Keratinocyte (primary cell): ENCODE data around the gene EPHB2. TPM values are rescaled to one million over a fixed set of nuclear protein-coding genes. Genes with fewer than 3 reads are reported as not detected.

Source experiments
- DNase-seq: peaks from one replicate; pipeline ENCODE4 v3.0.0-alpha.2; 2011; ENCODE audit warnings: low read depth, missing footprints, low spot score
- FAIRE-seq: peaks from 2 replicates; lab custom pipeline; 2011; peaks lifted over from hg19 to GRCh38; lab: Jason Lieb, UNC
- H2AFZ ChIP-seq: 2 replicates; pipeline ENCODE4 v1.6.0; 2012; ENCODE audit warnings: low read length, control low read depth, inconsistent platforms; ENCODE audit not compliant: control insufficient read depth
- H3K27ac ChIP-seq: 2 replicates; pipeline ENCODE4 v1.5.1; 2011; ENCODE audit warnings: low read length; ENCODE audit not compliant: control insufficient read depth, insufficient read depth
- H3K27me3 ChIP-seq: 3 replicates; pipeline ENCODE4 v1.6.0; 2011; ENCODE audit warnings: low read length; ENCODE audit not compliant: control insufficient read depth, insufficient read depth; ENCODE audit errors: extremely low read depth
- H3K36me3 ChIP-seq, 2 experiments: 2 replicates in 1 of 2; 3 replicates in 1 of 2; pipeline ENCODE4 v1.5.1; 2011; ENCODE audit warnings: low read length in 2 of 2, mild to moderate bottlenecking in 1 of 2; ENCODE audit not compliant: control insufficient read depth in 2 of 2, insufficient read depth in 2 of 2; ENCODE audit errors: extremely low read depth in 1 of 2
- H3K4me1 ChIP-seq: 3 replicates; pipeline ENCODE4 v1.5.1; 2011; ENCODE audit warnings: low read length; ENCODE audit not compliant: control insufficient read depth, insufficient read depth; ENCODE audit errors: extremely low read depth
- H3K4me2 ChIP-seq: 3 replicates; pipeline ENCODE4 v1.6.0; 2011; ENCODE audit warnings: low read depth, low read length; ENCODE audit not compliant: control insufficient read depth, insufficient read depth; ENCODE audit errors: extremely low read depth
- H3K4me3 ChIP-seq, 3 experiments: fragments of 200-600 bp in 1 of 3; sonication (generic) in 1 of 3; 2 replicates in 2 of 3; 3 replicates in 1 of 3; pipeline ENCODE4 v1.5.1; 2011 to 2016; ENCODE audit warnings: low read length in 3 of 3, mild to moderate bottlenecking in 3 of 3, control low read depth in 2 of 3, inconsistent platforms in 1 of 3, low read depth in 1 of 3, mixed read lengths in 1 of 3, mixed run types in 1 of 3, moderate library complexity in 1 of 3; ENCODE audit not compliant: control insufficient read depth in 2 of 3, insufficient read depth in 2 of 3; ENCODE audit errors: extremely low read depth in 1 of 3
- H3K79me2 ChIP-seq: 2 replicates; pipeline ENCODE4 v1.6.0; 2012; ENCODE audit warnings: low read length; ENCODE audit not compliant: control insufficient read depth, insufficient read depth
- H3K9ac ChIP-seq: 3 replicates; pipeline ENCODE4 v1.6.0; 2011; ENCODE audit warnings: low read length; ENCODE audit not compliant: control insufficient read depth, insufficient read depth; ENCODE audit errors: extremely low read depth
- H3K9me1 ChIP-seq: 3 replicates; pipeline ENCODE4 v1.6.0; 2011; ENCODE audit warnings: low read length; ENCODE audit not compliant: control insufficient read depth, insufficient read depth; ENCODE audit errors: extremely low read depth
- H3K9me3 ChIP-seq: 2 replicates; pipeline ENCODE4 v1.5.1; 2012; ENCODE audit warnings: low read depth, low read length; ENCODE audit not compliant: control insufficient read depth
- H4K20me1 ChIP-seq: 3 replicates; pipeline ENCODE4 v1.6.0; 2011; ENCODE audit warnings: low read length; ENCODE audit not compliant: control insufficient read depth, insufficient read depth; ENCODE audit errors: extremely low read depth
- CTCF ChIP-seq, 3 experiments: IDR thresholded peaks in 1 of 3; conservative IDR thresholded peaks in 1 of 3; optimal IDR thresholded peaks in 1 of 3; 2 replicates in 2 of 3; 3 replicates in 1 of 3; pipeline versions ENCODE3 to v1.5.1; 2011; ENCODE audit warnings: low read length in 3 of 3, mild to moderate bottlenecking in 3 of 3, moderate library complexity in 2 of 3, control low read depth in 1 of 3, inconsistent platforms in 1 of 3; ENCODE audit not compliant: insufficient read depth in 2 of 3; ENCODE audit errors: extremely low read depth in 1 of 3
- EZH2 ChIP-seq: IDR thresholded peaks from one replicate; pipeline ENCODE4 v1.6.1; 2012; ENCODE audit warnings: inconsistent platforms, mild to moderate bottlenecking, low read length, moderate library complexity
- dilution Hi-C: fragments of 300-500 bp; cut with MboI; formaldehyde crosslinking; loops from one replicate; pipeline ENCODE4 v1.7.0; 2020; ENCODE audit warnings: low sequenced_read_pairs; ENCODE audit not compliant: extremely low pct_ligation_motif_present
- polyA plus RNA-seq, 5 experiments: library from polyadenylated mRNA; depleted of rRNA in 3 of 5; stranded (reverse) in 3 of 5; stranded (forward) in 1 of 5; unstranded in 1 of 5; fragments of >200 nt; gene quantifications; 1 replicate in 1 of 5; 2 replicates in 3 of 5; 3 replicates in 1 of 5; pipeline versions ENCODE4 v1.2.1 to v1.2.3, GENCODE V29; 2011 to 2012; ENCODE audit warnings: missing spikeins in 2 of 5, low read depth in 1 of 5, low replicate concordance in 1 of 5

EPHB2 gene
- polyA plus RNA-seq, 1 donor (not counting 4 experiments of a cell fraction or from before 2014, with no cell fraction given), result 0.10 TPM

- H3K27me3 ChIP-seq, result peaks cover 5% of the 10 kb centered on the region
- H3K9me1 ChIP-seq, result no peaks in the 10 kb centered on the region
- no peaks in the 10 kb centered on the region for H3K4me1 ChIP-seq
- H3K9ac ChIP-seq, result no peak overlapping the region
- FAIRE-seq (no peak), DNase-seq (no peak)
- dilution Hi-C loops, result no loop called here
- no peak overlapping the region for H3K4me3 ChIP-seq
- H3K27ac ChIP-seq, result no peak overlapping the region
- H3K4me2 ChIP-seq, result no peak overlapping the region
- no peak overlapping the region for H2AFZ ChIP-seq
- H3K36me3 ChIP-seq, result no peaks in the 10 kb centered on the region
- no peaks in the 10 kb centered on the region for H3K79me2 ChIP-seq
- no peak for TF ChIP-seq EZH2
- no peak for TF ChIP-seq CTCF (optimal IDR thresholded peaks at IDR 0.05 in 1 of 3, IDR thresholded peaks at IDR 0.05 in 1 of 3, conservative IDR thresholded peaks at IDR 0.05 in 1 of 3; ENCODE audit: extremely low read depth in 1 of 3, insufficient read depth in 2 of 3, low read length in 3 of 3)
- no peaks in the 10 kb centered on the region for H3K9me3 ChIP-seq
- H4K20me1 ChIP-seq, result no peaks in the 10 kb centered on the region
Observed at GRCh38 chr1:22728751-22729399, 18.2 kb downstream of the EPHB2 start.

GRCh38 chr1:22729400-22729773 lies 18.7 kb downstream of the EPHB2 start:
- peaks cover 3% of the 10 kb centered on the region for H3K27me3 ChIP-seq
- no peaks in the 10 kb centered on the region for H3K4me1 ChIP-seq
- no peak overlapping the region for H3K4me3 ChIP-seq
- no peak overlapping the region for H3K27ac ChIP-seq
- no peaks in the 10 kb centered on the region for H3K9me1 ChIP-seq
- DNase-seq, result no peak
- no peaks in the 10 kb centered on the region for H3K9me3 ChIP-seq
- H4K20me1 ChIP-seq, result no peaks in the 10 kb centered on the region
- dilution Hi-C loops, result no loop called here
- FAIRE-seq, result no peak
- no peak overlapping the region for H3K4me2 ChIP-seq
- no peak overlapping the region for H2AFZ ChIP-seq
- no peaks in the 10 kb centered on the region for H3K79me2 ChIP-seq
- no peak overlapping the region for H3K9ac ChIP-seq
- TF ChIP-seq EZH2 (no peak), CTCF (optimal IDR thresholded peaks at IDR 0.05 in 1 of 3, IDR thresholded peaks at IDR 0.05 in 1 of 3, conservative IDR thresholded peaks at IDR 0.05 in 1 of 3; ENCODE audit: extremely low read depth in 1 of 3, insufficient read depth in 2 of 3, low read length in 3 of 3) (no peak)
- no peaks in the 10 kb centered on the region for H3K36me3 ChIP-seq
